Measurements from ENCODE around the gene STRADA. TPM values are rescaled to one million over a fixed set of nuclear protein-coding genes. Genes with fewer than 3 reads are reported as not detected.
"Not testable (repeated sequence)": the region's sequence is repeated elsewhere in the genome, so short reads cannot be mapped to it uniquely, and the experiment has no call there.

The STRADA gene
- total RNA-seq, 4 donors from 2014 or later = 15.8 to 26.4 (median 19.3) TPM

GRCh38 chr17:63751806-63752205 lies 10.2 kb upstream of the STRADA start:
- WGBS, 2 donors = 70 to 78% methylated on average over 8 of the region's 8 CpGs
- TF ChIP-seq POLR2A (IDR thresholded peaks at IDR 0.05) (no peak), CTCF (IDR thresholded peaks at IDR 0.05) (no peak)
- DNase-seq (ENCODE audit: low spot score in 2 of 2) = no peak
- intact Hi-C loops (cut with DNase I; ENCODE audit: low total_unique reads) = no loop called here
- no peak overlapping the region for H3K4me3 ChIP-seq (ENCODE audit: low read depth, poor library complexity, severe bottlenecking)

GRCh38 chr17:63741143-63741407 lies 524 bp downstream of the STRADA start:
- WGBS, 2 donors = 0 to 1% methylated on average over 14 of the region's 14 CpGs
- TF ChIP-seq CTCF (IDR thresholded peaks at IDR 0.05) = no peak
- no peak for TF ChIP-seq POLR2A (IDR thresholded peaks at IDR 0.05)
- intact Hi-C loops (cut with DNase I; ENCODE audit: low total_unique reads) = no loop called here
- DNase-seq (ENCODE audit: low spot score in 2 of 2) = no peak
- peak overlapping the region; percentile 68 for H3K4me3 ChIP-seq (ENCODE audit: low read depth, poor library complexity, severe bottlenecking)

GRCh38 chr17:63740464-63741142 lies 996 bp downstream of the STRADA start:
- 27 to 29% methylated on average over 12 of the region's 12 CpGs for WGBS, 2 donors
- intact Hi-C loops (cut with DNase I; ENCODE audit: low total_unique reads) = no loop called here
- TF ChIP-seq POLR2A (IDR thresholded peaks at IDR 0.05) (no peak), CTCF (IDR thresholded peaks at IDR 0.05) (no peak)
- DNase-seq (ENCODE audit: low spot score in 2 of 2) = no peak
- H3K4me3 ChIP-seq (ENCODE audit: low read depth, poor library complexity, severe bottlenecking) = peak overlapping the region; percentile 68

GRCh38 chr17:63735691-63736090 lies 5.9 kb downstream of the STRADA start:
- intact Hi-C loops (cut with DNase I; ENCODE audit: low total_unique reads) = no loop called here
- 96% methylated on average over 8 of the region's 8 CpGs for WGBS, 2 donors
- no peak for DNase-seq (ENCODE audit: low spot score in 2 of 2)
- no peak overlapping the region for H3K4me3 ChIP-seq (ENCODE audit: low read depth, poor library complexity, severe bottlenecking)
- TF ChIP-seq POLR2A (IDR thresholded peaks at IDR 0.05) = no peak
- no peak for TF ChIP-seq CTCF (IDR thresholded peaks at IDR 0.05)

- DNase-seq (ENCODE audit: low spot score in 2 of 2) = no peak
- 56 to 68% methylated on average over 2 of the region's 2 CpGs for WGBS, 2 donors
- TF ChIP-seq POLR2A (IDR thresholded peaks at IDR 0.05) (no peak), CTCF (IDR thresholded peaks at IDR 0.05) (no peak)
- H3K4me3 ChIP-seq (ENCODE audit: low read depth, poor library complexity, severe bottlenecking) = no peak overlapping the region
- intact Hi-C loops (cut with DNase I; ENCODE audit: low total_unique reads) = no loop called here
Observed at GRCh38 chr17:63722403-63722802, 19.2 kb downstream of the STRADA start.

- intact Hi-C loops (cut with DNase I; ENCODE audit: low total_unique reads); H3K4me3 ChIP-seq (ENCODE audit: low read depth, poor library complexity, severe bottlenecking); DNase-seq (ENCODE audit: low spot score in 2 of 2): not testable (repeated sequence)
- 100% methylated on average over 5 of the region's 5 CpGs for WGBS, 2 donors
Observed at GRCh38 chr17:63720194-63720593, 21.4 kb downstream of the STRADA start.
